Keratinocyte (primary cell): ENCODE results near the gene NUAK2. TPM values are rescaled to one million over a fixed set of nuclear protein-coding genes. Genes with fewer than 3 reads are reported as not detected.

ENCODE experiments used
- DNase-seq: peaks from one replicate; pipeline ENCODE4 v3.0.0-alpha.2; 2011; ENCODE audit warnings: low read depth, missing footprints, low spot score
- FAIRE-seq: peaks from 2 replicates; lab custom pipeline; 2011; peaks lifted over from hg19 to GRCh38; lab: Jason Lieb, UNC
- H2AFZ ChIP-seq: 2 replicates; pipeline ENCODE4 v1.6.0; 2012; ENCODE audit warnings: low read length, control low read depth, inconsistent platforms; ENCODE audit not compliant: control insufficient read depth
- H3K27ac ChIP-seq: 2 replicates; pipeline ENCODE4 v1.5.1; 2011; ENCODE audit warnings: low read length; ENCODE audit not compliant: control insufficient read depth, insufficient read depth
- H3K27me3 ChIP-seq: 3 replicates; pipeline ENCODE4 v1.6.0; 2011; ENCODE audit warnings: low read length; ENCODE audit not compliant: control insufficient read depth, insufficient read depth; ENCODE audit errors: extremely low read depth
- H3K36me3 ChIP-seq, 2 experiments: 2 replicates in 1 of 2; 3 replicates in 1 of 2; pipeline ENCODE4 v1.5.1; 2011; ENCODE audit warnings: low read length in 2 of 2, mild to moderate bottlenecking in 1 of 2; ENCODE audit not compliant: control insufficient read depth in 2 of 2, insufficient read depth in 2 of 2; ENCODE audit errors: extremely low read depth in 1 of 2
- H3K4me1 ChIP-seq: 3 replicates; pipeline ENCODE4 v1.5.1; 2011; ENCODE audit warnings: low read length; ENCODE audit not compliant: control insufficient read depth, insufficient read depth; ENCODE audit errors: extremely low read depth
- H3K4me2 ChIP-seq: 3 replicates; pipeline ENCODE4 v1.6.0; 2011; ENCODE audit warnings: low read depth, low read length; ENCODE audit not compliant: control insufficient read depth, insufficient read depth; ENCODE audit errors: extremely low read depth
- H3K4me3 ChIP-seq, 3 experiments: fragments of 200-600 bp in 1 of 3; sonication (generic) in 1 of 3; 2 replicates in 2 of 3; 3 replicates in 1 of 3; pipeline ENCODE4 v1.5.1; 2011 to 2016; ENCODE audit warnings: low read length in 3 of 3, mild to moderate bottlenecking in 3 of 3, control low read depth in 2 of 3, inconsistent platforms in 1 of 3, low read depth in 1 of 3, mixed read lengths in 1 of 3, mixed run types in 1 of 3, moderate library complexity in 1 of 3; ENCODE audit not compliant: control insufficient read depth in 2 of 3, insufficient read depth in 2 of 3; ENCODE audit errors: extremely low read depth in 1 of 3
- H3K79me2 ChIP-seq: 2 replicates; pipeline ENCODE4 v1.6.0; 2012; ENCODE audit warnings: low read length; ENCODE audit not compliant: control insufficient read depth, insufficient read depth
- H3K9ac ChIP-seq: 3 replicates; pipeline ENCODE4 v1.6.0; 2011; ENCODE audit warnings: low read length; ENCODE audit not compliant: control insufficient read depth, insufficient read depth; ENCODE audit errors: extremely low read depth
- H3K9me1 ChIP-seq: 3 replicates; pipeline ENCODE4 v1.6.0; 2011; ENCODE audit warnings: low read length; ENCODE audit not compliant: control insufficient read depth, insufficient read depth; ENCODE audit errors: extremely low read depth
- H3K9me3 ChIP-seq: 2 replicates; pipeline ENCODE4 v1.5.1; 2012; ENCODE audit warnings: low read depth, low read length; ENCODE audit not compliant: control insufficient read depth
- H4K20me1 ChIP-seq: 3 replicates; pipeline ENCODE4 v1.6.0; 2011; ENCODE audit warnings: low read length; ENCODE audit not compliant: control insufficient read depth, insufficient read depth; ENCODE audit errors: extremely low read depth
- CTCF ChIP-seq, 3 experiments: IDR thresholded peaks in 1 of 3; conservative IDR thresholded peaks in 1 of 3; optimal IDR thresholded peaks in 1 of 3; 2 replicates in 2 of 3; 3 replicates in 1 of 3; pipeline versions ENCODE3 to v1.5.1; 2011; ENCODE audit warnings: low read length in 3 of 3, mild to moderate bottlenecking in 3 of 3, moderate library complexity in 2 of 3, control low read depth in 1 of 3, inconsistent platforms in 1 of 3; ENCODE audit not compliant: insufficient read depth in 2 of 3; ENCODE audit errors: extremely low read depth in 1 of 3
- EZH2 ChIP-seq: IDR thresholded peaks from one replicate; pipeline ENCODE4 v1.6.1; 2012; ENCODE audit warnings: inconsistent platforms, mild to moderate bottlenecking, low read length, moderate library complexity
- dilution Hi-C: fragments of 300-500 bp; cut with MboI; formaldehyde crosslinking; loops from one replicate; pipeline ENCODE4 v1.7.0; 2020; ENCODE audit warnings: low sequenced_read_pairs; ENCODE audit not compliant: extremely low pct_ligation_motif_present
- polyA plus RNA-seq, 5 experiments: library from polyadenylated mRNA; depleted of rRNA in 3 of 5; stranded (reverse) in 3 of 5; stranded (forward) in 1 of 5; unstranded in 1 of 5; fragments of >200 nt; gene quantifications; 1 replicate in 1 of 5; 2 replicates in 3 of 5; 3 replicates in 1 of 5; pipeline versions ENCODE4 v1.2.1 to v1.2.3, GENCODE V29; 2011 to 2012; ENCODE audit warnings: missing spikeins in 2 of 5, low read depth in 1 of 5, low replicate concordance in 1 of 5

NUAK2 gene
- polyA plus RNA-seq, 1 donor (not counting 4 experiments of a cell fraction or from before 2014, with no cell fraction given) = 3.9 TPM

- TF ChIP-seq EZH2 = no peak
- no peak for TF ChIP-seq CTCF (optimal IDR thresholded peaks at IDR 0.05 in 1 of 3, IDR thresholded peaks at IDR 0.05 in 1 of 3, conservative IDR thresholded peaks at IDR 0.05 in 1 of 3; ENCODE audit: extremely low read depth in 1 of 3, insufficient read depth in 2 of 3, low read length in 3 of 3)
- DNase-seq (no peak), FAIRE-seq (peak; percentile 75)
- Histone ChIP-seq H3K9me1 (no peaks in the 10 kb centered on the region), H3K36me3 (no peaks in the 10 kb centered on the region), H3K9ac (peak overlapping the region; percentile 71), H3K4me2 (peak overlapping the region; percentile 77), H3K4me3 (peak overlapping the region in 1 of 3 experiments; percentile 15), H2AFZ (peak overlapping the region; percentile 23), H3K9me3 (no peaks in the 10 kb centered on the region), H3K27me3 (no peaks in the 10 kb centered on the region), H3K79me2 (no peaks in the 10 kb centered on the region), H3K27ac (peak overlapping the region; percentile 93), H3K4me1 (peaks cover 56% of the 10 kb centered on the region), H4K20me1 (no peaks in the 10 kb centered on the region)
- dilution Hi-C loops = no loop called here
Observed at GRCh38 chr1:205294175-205294917, 27.2 kb downstream of the NUAK2 start.

- FAIRE-seq (no peak), DNase-seq (no peak)
- peaks cover 50% of the 10 kb centered on the region for H3K4me1 ChIP-seq
- TF ChIP-seq EZH2 (no peak), CTCF (optimal IDR thresholded peaks at IDR 0.05 in 1 of 3, IDR thresholded peaks at IDR 0.05 in 1 of 3, conservative IDR thresholded peaks at IDR 0.05 in 1 of 3; ENCODE audit: extremely low read depth in 1 of 3, insufficient read depth in 2 of 3, low read length in 3 of 3) (no peak)
- no peaks in the 10 kb centered on the region for H3K79me2 ChIP-seq
- peak overlapping the region; percentile 93 for H3K27ac ChIP-seq
- no peaks in the 10 kb centered on the region for H3K27me3 ChIP-seq
- no peaks in the 10 kb centered on the region for H4K20me1 ChIP-seq
- H3K4me2 ChIP-seq = peak overlapping the region; percentile 77
- dilution Hi-C loops = no loop called here
- H3K9me3 ChIP-seq = no peaks in the 10 kb centered on the region
- no peak overlapping the region for H2AFZ ChIP-seq
- no peaks in the 10 kb centered on the region for H3K9me1 ChIP-seq
- peak overlapping the region; percentile 71 for H3K9ac ChIP-seq
- H3K4me3 ChIP-seq = peak overlapping the region in 1 of 3 experiments; percentile 15
- H3K36me3 ChIP-seq = no peaks in the 10 kb centered on the region
Observed at GRCh38 chr1:205293350-205294074, 28.0 kb downstream of the NUAK2 start.
